ENCODE data around the gene PISD.
"Not testable (repeated sequence)": the region's sequence is repeated elsewhere in the genome, so short reads cannot be mapped to it uniquely, and the experiment has no call there.

Gene PISD

DNA sequence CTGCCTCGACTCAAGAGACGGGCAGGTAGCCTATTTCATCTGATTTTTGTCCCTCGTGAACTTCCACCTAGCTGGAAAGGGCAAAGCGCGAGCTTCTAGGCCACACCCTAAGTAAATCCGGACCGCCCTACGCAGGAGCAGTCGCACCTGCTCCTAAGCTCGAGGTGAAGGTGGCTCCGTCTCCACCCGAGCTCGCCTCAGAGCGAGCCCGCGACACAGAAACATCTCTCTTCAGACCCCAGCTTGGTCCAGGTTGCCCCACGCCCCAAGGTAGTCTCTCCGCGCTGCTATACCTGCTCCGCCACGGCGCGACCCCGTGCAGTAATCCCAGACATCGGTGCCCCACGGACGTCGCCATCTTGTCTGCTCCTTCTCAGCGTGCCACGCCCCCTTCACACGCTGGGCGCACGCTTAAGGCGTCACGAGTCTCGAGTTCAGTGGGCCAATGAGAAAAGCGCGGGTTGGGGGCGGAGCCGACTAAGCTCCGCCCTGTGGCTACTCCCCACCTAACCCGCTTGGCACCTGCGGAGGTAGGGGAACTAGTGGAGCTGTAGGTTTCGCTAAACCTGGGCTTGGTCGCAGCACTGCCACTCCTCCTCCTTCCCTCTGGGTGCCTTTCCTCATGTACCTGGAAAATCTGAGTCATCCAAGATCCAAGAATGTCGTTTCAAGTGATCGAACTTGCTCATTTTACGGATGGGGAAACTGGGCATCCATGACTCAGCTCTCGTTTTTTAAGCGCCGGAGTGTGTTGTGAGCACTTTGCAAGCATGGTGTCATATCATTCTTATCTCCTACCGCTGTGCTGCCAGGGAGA lies at the start of gene PISD:
Gene PISD, minus strand, starts transcription at position 365 of the 817 bp plus-strand sequence. Its CDS starts 7 bp downstream, at position 358.
- peak; percentile 90 to 96 (median 93) for DNase-seq (ENCODE audit: low read depth in 3 of 3)

DNA sequence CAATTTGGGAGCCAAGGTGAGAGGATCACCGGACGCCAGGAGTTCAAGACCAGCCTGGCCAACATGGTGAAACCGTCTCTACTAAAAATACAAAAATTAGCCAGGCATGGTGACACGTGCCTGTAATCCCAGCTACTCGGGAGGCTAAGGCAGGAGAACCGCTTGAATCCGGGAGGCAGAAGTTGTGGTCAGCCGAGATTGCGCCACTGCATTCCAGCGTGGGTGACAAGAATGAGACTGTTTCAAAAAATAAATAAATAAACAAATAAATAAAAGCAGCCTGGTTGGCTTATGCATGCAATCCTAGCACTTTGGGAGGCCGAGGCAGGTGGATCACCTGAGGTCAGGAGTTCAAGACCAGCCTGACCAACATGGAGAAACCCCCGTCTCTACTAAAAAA lies 49.2 kb upstream of the PISD start:
- not testable (repeated sequence) for DNase-seq (ENCODE audit: low read depth in 3 of 3)

DNA sequence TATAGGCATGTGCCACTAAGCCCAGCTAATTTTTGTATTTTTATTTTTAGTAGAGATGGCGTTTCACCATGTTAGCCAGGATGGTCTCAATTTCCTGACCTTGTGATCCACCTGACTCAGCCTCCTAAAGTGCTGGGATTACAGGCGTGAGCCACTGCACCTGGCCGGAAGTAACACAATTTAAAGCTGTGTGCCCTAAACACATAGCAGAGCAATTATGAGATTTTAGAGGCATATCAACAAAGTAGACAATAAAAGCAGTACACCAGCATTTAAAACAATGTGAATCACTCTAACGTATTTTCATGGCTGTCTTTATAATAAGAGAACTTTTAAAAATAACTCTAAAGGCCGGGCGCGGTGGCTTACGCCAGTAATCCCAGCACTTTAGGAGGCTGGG lies 45.5 kb upstream of the PISD start:
- DNase-seq (ENCODE audit: low read depth in 3 of 3) = no peak

GRCh38 chr22:31695423-31695822 lies 33.4 kb upstream of the PISD start:
- DNase-seq (ENCODE audit: low read depth in 3 of 3) = no peak

DNA sequence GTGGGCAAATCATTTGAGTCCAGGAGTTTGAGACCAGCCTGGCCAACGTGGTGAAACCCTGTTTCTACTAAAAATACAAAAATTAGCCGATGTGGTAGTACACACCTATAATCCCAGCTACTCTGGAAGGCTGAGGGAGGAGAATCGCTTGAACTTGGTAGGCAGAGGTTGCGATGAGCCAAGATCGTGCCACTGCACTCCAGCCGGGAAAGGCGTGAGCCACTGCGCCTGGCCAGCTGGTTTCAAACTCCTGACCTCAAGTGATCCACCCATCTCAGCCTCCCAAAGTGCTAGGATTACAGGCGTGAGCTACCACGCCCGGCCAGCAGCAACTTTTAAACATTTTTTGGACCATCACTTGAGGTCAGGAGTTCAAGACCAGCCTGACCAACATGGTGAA lies 32.0 kb upstream of the PISD start:
- not testable (repeated sequence) for DNase-seq (ENCODE audit: low read depth in 3 of 3)

DNA sequence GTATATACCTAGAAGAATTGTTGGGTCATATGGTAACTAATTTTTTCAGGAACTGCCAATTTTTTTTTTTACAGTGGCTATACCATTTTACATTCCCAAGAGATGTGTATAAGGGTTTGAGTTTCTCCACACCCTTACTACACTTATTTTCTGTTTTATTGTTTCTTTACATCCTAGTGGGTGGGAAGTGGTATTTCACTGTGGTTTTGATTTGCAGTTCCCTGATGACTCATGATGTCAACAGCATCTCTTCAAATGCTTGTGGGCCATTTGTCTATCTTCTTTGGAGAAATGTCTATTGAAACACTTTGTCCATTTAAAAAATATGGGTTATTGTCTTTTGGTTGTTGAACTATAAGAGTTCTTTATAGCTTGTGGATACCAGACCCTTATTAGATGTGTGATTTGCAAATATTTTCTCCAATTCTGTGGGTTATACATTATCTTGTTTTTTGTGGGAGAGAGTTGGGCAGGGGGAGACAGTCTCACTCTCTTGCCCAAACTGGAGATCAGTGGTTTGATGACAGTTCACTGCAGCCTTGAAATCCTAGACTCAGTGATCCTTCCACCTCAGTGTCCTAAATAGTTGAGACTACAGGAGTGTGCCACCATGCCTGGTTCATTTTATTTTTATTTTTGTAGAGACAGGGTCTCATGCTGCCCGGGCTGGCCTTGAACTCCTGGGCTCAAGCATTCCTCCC lies 30.3 kb upstream of the PISD start:
- DNase-seq (ENCODE audit: low read depth in 3 of 3) = no peak

- DNase-seq (ENCODE audit: low read depth in 3 of 3) = no peak
Observed at GRCh38 chr22:31691408-31691807, 29.4 kb upstream of the PISD start.

- DNase-seq (ENCODE audit: low read depth in 3 of 3) = no peak
Observed at GRCh38 chr22:31683181-31684105, 21.4 kb upstream of the PISD start.

DNA sequence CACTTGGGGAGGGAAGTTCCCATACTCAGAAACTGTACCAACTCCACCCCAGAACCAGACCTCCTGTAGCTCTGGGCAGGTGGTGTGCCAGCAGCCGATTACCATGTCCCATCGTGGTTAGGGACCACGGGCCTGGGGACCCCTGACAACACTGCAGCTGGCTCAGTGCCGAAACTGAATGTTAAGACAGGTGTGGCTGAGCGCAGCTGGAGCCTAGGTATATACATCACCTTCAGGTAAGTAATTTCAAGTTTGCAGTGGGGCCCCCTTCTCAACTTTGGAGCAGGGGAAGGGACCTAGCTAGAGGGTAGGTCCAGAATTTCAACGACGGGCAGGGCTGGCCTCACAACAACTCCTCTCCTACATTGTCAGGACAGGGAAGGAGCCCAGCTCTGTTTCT lies 20.7 kb upstream of the PISD start:
- DNase-seq (ENCODE audit: low read depth in 3 of 3) = no peak

DNA sequence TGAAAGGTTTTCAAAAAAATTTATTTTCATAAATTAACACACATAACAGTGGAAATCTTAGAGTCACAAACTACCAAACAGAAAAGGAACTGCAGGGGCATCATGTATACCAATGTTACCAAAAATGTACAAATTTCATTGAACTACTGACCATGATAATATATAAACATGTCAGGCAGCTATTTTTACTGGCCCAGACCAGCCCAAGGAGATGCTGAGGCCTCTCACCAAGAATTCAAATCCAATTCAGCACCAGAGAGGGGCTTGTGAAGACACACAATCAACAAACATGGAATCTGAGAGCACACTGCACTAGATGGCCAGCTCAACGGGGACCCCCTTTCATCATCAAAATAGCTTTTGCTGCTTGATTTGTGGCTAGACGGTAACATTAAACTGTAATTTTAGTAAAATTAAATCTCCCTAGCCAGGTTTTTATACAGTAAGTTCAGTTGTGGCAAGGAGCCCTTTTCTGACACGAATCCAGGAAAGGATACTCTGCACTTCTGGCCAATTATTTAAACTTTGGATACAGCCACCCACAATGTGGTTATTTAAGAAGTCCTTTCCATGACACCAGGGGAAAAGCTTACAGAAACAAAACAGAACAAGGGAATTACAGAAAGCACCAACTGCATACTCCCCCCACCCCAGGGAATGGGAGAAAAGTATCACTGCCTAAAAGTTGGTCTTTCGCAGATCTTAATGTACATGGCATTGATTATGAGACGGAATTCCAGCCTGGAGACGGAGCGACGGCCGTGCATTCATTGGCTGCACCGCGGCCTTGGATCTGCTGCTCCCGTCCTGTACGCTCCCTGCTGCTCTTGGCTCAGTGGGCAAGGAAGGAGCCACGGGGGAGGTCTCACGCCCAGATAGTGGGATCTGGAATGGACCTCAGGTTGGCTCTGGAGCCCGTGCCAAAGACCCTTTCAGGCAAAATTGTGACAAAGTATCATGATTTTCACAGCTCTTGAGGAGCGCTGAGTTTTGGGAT lies 19.6 kb upstream of the PISD start:
- DNase-seq (ENCODE audit: low read depth in 3 of 3) = no peak

- DNase-seq (ENCODE audit: low read depth in 3 of 3) = no peak
Observed at GRCh38 chr22:31680861-31681341, 18.9 kb upstream of the PISD start.

DNA sequence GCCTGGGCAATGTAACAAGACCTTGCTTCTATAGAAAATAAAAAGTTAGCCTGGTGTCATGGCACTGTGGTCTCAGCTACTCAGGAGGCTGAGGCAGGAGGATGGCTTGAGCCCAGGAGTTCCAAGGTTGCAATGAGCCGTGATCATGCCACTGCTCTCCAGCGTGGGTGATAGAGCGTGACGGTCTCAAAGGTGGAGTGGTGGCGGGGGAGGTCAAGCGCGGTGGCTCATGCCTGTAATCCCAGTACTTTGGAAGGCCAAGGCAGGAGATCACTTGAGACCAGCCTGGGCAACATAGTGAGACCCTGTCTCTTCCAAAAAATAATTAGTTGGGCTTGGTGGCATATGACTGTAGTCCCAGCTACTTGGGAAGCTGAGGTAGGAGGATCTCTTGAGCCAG lies 16.7 kb upstream of the PISD start:
- DNase-seq (ENCODE audit: low read depth in 3 of 3) = no peak

DNA sequence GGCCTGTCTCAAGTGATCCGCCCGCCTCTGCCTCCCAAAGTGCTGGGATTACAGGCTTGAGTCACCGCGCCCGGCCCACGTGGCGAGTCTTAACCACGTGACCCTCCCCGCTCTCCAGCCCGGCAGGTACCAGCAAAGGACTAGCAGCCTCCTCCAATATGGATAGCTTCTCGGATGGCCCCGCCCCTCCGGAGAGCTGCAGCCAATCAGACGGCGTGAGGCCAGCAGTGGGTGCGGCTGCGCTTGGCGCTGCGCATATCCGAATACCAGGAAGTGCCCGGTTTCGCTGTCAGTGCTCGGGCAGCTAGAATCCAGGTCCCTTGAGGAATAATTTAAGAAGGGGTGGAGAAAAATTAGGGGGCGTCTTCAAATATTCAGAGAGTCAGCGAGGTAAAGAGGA lies 14.7 kb upstream of the PISD start:
- DNase-seq (ENCODE audit: low read depth in 3 of 3) = peak; percentile 81 to 89 (median 88)

GRCh38 chr22:31674219-31674618 lies 12.2 kb upstream of the PISD start:
- not testable (repeated sequence) for DNase-seq (ENCODE audit: low read depth in 3 of 3)

- DNase-seq (ENCODE audit: low read depth in 3 of 3) = not testable (repeated sequence)
Observed at GRCh38 chr22:31668849-31669248, 6.8 kb upstream of the PISD start.

DNA sequence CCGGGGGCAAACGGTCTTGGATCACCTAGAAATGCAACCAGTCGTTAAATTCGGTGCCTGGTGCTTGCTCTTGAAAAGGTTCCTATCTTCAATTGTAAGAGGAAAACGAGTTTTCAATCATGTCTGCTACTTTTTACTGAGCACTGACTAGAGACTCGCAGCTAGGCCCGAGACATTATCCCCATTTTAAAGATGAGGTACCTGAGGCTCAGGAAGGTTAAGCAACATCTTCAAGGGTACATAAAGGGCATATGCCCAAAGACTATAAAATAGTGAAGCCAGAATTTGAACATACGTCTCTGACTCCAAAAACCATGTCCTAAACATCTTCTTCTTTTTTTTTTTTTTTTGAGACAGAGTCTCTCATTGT lies 638 bp upstream of the PISD start:
- no peak for DNase-seq (ENCODE audit: low read depth in 3 of 3)

- not testable (repeated sequence) for DNase-seq (ENCODE audit: low read depth in 3 of 3)
Observed at GRCh38 chr22:31660860-31661341, 1.1 kb downstream of the PISD start.

DNA sequence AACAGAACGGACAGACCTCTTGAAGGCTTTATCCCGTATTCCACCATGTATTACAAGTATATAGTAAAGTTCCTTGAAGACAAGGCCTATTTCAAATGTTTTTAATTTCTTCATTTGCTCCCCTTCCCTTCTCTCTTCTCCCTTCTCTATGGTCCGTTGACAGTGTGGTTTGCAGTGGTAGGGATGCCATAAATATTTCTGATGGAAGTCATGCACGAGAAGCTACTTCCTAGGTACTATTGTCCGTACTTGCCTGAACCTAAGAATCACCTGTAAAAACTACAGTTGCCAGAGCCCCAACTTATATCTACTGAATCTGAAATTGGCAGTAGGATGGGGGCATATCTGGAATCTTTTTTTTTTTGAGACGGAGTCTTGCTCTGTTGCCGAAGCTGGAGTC lies 2.8 kb downstream of the PISD start:
- DNase-seq (ENCODE audit: low read depth in 3 of 3) = no peak

DNA sequence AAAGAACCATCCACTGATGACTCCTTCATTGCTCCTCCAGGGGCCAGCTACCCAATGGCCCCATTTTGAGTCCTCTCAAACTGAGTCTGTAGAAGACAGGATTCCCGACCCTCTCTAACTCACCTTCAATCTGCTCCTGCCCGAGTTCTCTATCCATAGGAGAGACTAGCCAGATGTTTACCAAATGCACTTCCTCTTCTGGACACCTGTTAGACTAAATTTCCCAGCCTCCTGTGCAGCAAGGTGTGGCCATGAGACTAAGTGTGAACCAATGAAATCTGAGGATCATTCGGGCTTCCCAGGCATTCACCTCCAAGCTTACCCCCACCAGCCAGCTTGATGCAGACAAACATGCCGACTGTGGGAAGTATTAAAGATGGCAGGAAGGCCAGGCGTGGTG lies 7.6 kb downstream of the PISD start:
- no peak for DNase-seq (ENCODE audit: low read depth in 3 of 3)

- no peak for DNase-seq (ENCODE audit: low read depth in 3 of 3)
Observed at GRCh38 chr22:31653944-31654343, 8.1 kb downstream of the PISD start.
